NCI-H524 (cell line): ENCODE results near the gene ZNF467.

Experiments
- DNase-seq, 2 experiments: peaks; one replicate each; lab custom pipeline; 2025; lab: John Stamatoyannopoulos, UW

The ZNF467 gene

GRCh38 chr7:149772241-149772955, 990 bp downstream of the ZNF467 start:
- DNase-seq = peak in 1 of 2 experiments; percentile 48

- peak; percentile 67 to 84 for DNase-seq
These were observed 1.6 kb downstream of the ZNF467 start for GRCh38 chr7:149771720-149772240.

GRCh38 chr7:149770728-149771636, 2.4 kb downstream of the ZNF467 start:
- DNase-seq = peak; percentile 66 to 83

- no peak for DNase-seq
These were observed 3.5 kb downstream of the ZNF467 start for GRCh38 chr7:149769915-149770314.

GRCh38 chr7:149768931-149769330, 4.5 kb downstream of the ZNF467 start:
- no peak for DNase-seq

- DNase-seq = no peak
These were observed 6.3 kb downstream of the ZNF467 start for GRCh38 chr7:149767068-149767467.

GRCh38 chr7:149766135-149766675, 7.2 kb downstream of the ZNF467 start:
- DNase-seq = no peak

GRCh38 chr7:149765399-149766121, 7.8 kb downstream of the ZNF467 start:
- DNase-seq = no peak

GRCh38 chr7:149764481-149765398, 8.6 kb downstream of the ZNF467 start:
- DNase-seq = no peak

- no peak for DNase-seq
These were observed 9.7 kb downstream of the ZNF467 start for GRCh38 chr7:149763563-149764240.

- no peak for DNase-seq
These were observed 10.8 kb downstream of the ZNF467 start for GRCh38 chr7:149762610-149763009.

- no peak for DNase-seq
These were observed 11.3 kb downstream of the ZNF467 start for GRCh38 chr7:149762089-149762488.

GRCh38 chr7:149761307-149761706, 12.1 kb downstream of the ZNF467 start:
- no peak for DNase-seq

GRCh38 chr7:149760538-149760937, 12.8 kb downstream of the ZNF467 start:
- DNase-seq = no peak

- DNase-seq = no peak
These were observed 14.1 kb downstream of the ZNF467 start for GRCh38 chr7:149759093-149759860.

- peak; percentile 21 to 54 for DNase-seq
These were observed 19.8 kb downstream of the ZNF467 start for GRCh38 chr7:149753375-149754233.

GRCh38 chr7:149752646-149753045, 20.7 kb downstream of the ZNF467 start:
- no peak for DNase-seq

- no peak for DNase-seq
These were observed 22.2 kb downstream of the ZNF467 start for GRCh38 chr7:149751043-149751775.
